AG04449 (cell line): ENCODE data around the gene EVC.

Experiments
- CTCF ChIA-PET: fragments of 350-600 bp; formaldehyde crosslinking; extraction: SDS; loops from one replicate; lab custom pipeline; 2021; ENCODE audit warnings: antibody characterized with exemption; lab: Yijun Ruan, JAX
- POLR2A ChIA-PET: fragments of 400-600, 350-600 bp; formaldehyde crosslinking; extraction: SDS; loops from one replicate; lab custom pipeline; 2020; ENCODE audit warnings: antibody characterized with exemption, inconsistent platforms; lab: Yijun Ruan, JAX
- DNase-seq: peaks from one replicate; pipeline ENCODE4 v3.0.0-alpha.2; 2010; ENCODE audit warnings: low read depth, low spot score
- H3K4me3 ChIP-seq: 2 replicates; pipeline ENCODE4 v1.5.1; 2011; ENCODE audit warnings: low read depth, mild to moderate bottlenecking, control low read depth, low read length
- TF ChIP-seq, protein P1 (sequence below): IDR thresholded peaks from one replicate; pipeline ENCODE4 v1.5.1; 2011; ENCODE audit warnings: mild to moderate bottlenecking, moderate library complexity, low read length, control low read depth, inconsistent platforms; ENCODE audit not compliant: insufficient read depth; ENCODE audit errors: missing control alignments

The EVC gene

DNA sequence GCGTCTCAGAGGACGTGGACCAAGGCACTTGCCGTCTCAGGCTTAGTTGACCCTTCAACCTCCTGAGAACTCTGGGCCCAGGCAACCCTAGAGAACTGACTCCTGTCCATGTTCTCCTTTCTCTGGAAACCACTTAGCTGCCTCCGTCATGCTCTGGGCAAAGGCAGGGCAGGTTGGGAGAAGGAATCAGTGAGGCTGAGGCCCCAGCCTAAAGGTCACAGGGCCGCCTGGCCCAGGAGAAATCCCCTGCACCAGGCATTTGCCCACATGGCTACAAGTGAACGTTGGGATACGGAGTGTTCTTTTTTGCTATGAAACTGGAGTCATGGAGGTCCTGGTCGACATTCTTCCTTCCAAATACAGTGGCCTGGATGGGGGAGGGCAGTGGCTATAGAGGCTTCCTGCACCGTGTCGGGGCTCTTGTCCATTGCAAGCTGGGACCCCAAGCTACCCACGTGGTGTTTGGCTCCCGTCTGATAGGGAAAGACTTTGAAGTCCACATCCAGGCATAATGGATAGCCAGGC, 105.9 kb downstream of the EVC start:
- no peak for DNase-seq
- POLR2A ChIA-PET, result no interaction called here
- CTCF ChIA-PET, result interaction anchor here (1.2 kb wide), 1 partner anchor 26 kb away, joined by 3 read pairs; no protein-coding TSS in a partner anchor
- H3K4me3 ChIP-seq, result no peak overlapping the region
- TF ChIP-seq, protein P1, sequence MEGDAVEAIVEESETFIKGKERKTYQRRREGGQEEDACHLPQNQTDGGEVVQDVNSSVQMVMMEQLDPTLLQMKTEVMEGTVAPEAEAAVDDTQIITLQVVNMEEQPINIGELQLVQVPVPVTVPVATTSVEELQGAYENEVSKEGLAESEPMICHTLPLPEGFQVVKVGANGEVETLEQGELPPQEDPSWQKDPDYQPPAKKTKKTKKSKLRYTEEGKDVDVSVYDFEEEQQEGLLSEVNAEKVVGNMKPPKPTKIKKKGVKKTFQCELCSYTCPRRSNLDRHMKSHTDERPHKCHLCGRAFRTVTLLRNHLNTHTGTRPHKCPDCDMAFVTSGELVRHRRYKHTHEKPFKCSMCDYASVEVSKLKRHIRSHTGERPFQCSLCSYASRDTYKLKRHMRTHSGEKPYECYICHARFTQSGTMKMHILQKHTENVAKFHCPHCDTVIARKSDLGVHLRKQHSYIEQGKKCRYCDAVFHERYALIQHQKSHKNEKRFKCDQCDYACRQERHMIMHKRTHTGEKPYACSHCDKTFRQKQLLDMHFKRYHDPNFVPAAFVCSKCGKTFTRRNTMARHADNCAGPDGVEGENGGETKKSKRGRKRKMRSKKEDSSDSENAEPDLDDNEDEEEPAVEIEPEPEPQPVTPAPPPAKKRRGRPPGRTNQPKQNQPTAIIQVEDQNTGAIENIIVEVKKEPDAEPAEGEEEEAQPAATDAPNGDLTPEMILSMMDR, result no peak

DNA sequence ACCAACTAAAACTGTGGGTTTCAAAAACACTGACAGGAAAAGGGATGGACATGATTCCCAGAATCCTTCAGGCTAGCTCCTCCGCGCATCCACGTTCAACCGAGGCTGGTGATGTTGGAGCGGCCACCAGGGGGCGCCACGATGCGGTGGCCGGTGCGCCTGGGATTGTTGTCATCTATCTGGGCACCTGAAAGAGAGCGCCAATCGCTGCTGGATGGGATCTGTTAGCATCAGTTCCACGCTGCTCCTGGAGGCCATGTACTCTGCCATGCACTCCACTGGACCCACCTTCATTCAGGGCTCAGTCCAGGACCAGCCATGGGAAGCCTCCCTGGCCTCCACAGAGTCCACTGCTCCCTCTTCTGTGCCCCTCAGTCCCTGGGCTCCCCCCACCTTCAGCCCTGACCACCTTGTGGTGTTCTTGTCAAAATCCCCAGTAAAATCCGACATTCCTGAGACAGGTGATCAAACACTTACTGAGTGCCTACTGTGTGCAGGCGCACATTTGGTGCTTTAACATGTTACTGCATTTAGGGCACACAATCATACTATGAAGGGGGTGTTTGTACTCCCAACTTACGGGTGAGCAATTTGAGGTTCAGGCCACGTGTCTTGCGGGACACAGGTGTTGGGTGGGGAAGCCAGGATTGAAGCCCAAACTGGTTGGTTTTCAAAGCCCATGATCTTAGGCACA, 110.8 kb downstream of the EVC start:
- no peak overlapping the region for H3K4me3 ChIP-seq
- ChIA-PET CTCF (interaction anchor here (0.6 to 3.0 kb wide), 12 partner anchors 9 to 204 kb away, joined by 3 to 23 read pairs (median 4); no protein-coding TSS in a partner anchor), POLR2A (no interaction called here)
- DNase-seq, result no peak
- TF ChIP-seq, protein P1, result peak; percentile 68

DNA sequence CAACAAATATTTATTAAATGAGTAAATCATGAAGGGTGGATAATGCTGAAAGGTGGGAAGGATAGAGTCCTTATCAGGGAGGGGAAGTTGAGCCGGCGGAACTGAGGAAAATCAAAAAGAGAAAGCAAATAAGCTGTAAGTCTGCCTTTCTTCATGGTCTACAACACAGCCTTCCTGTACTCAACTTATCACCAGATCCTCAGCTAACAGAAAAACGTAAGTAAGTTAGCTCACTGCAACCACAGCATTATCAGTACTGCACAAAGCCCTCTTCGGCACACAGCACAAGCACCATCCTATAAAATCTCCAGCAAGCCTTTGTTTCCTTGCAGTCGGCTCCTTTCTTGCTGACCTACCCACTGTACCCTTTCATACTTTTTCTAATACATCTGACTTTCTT, 111.6 kb downstream of the EVC start:
- no peak for DNase-seq
- ChIA-PET CTCF (interaction anchor here (1.0 to 3.0 kb wide), 6 partner anchors 10 to 363 kb away, joined by 3 to 23 read pairs (median 4); no protein-coding TSS in a partner anchor), POLR2A (no interaction called here)
- no peak overlapping the region for H3K4me3 ChIP-seq
- TF ChIP-seq, protein P1, result no peak

DNA sequence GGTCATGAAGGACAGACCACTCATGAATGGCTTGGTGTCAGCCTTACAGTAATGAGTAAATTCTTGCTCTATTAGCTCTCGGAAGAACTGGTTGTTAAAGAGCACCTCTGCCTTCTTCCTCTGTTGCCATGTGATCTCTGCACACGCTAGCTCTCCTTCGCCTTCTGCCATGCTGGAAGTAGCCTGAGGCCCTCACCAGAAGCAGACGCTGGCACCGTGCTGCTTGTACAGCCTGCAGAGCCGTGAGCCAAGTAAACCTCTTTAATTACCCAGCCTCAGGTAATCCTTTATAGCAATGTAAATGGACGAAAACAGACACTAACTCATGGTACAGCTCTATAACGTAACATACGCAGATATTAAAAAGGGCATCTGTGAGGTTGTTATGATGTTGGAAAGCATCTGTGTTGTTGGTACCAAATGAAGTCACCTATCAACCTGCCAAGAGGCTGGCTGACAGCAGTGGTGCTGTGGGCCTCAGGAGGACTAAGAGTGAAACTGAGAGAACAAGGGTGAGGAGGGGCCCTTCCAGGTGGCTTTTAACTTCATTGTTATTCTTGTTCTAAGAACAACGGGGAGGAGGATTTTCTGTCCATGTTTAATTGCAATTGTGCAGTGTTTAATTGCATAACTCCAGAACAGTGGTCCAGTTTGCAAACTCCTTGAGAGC, 112.7 kb downstream of the EVC start:
- DNase-seq, result no peak
- POLR2A ChIA-PET, result interaction anchor here (0.6 to 0.7 kb wide), 2 partner anchors 186 to 220 kb away, joined by 3 read pairs; no protein-coding TSS in a partner anchor
- TF ChIP-seq, protein P1, result no peak
- H3K4me3 ChIP-seq, result no peak overlapping the region
- CTCF ChIA-PET, result interaction anchor here (1.0 to 3.0 kb wide), 8 partner anchors 11 to 773 kb away, joined by 3 to 23 read pairs (median 5); partner anchors contain the start of gene STK32B

DNA sequence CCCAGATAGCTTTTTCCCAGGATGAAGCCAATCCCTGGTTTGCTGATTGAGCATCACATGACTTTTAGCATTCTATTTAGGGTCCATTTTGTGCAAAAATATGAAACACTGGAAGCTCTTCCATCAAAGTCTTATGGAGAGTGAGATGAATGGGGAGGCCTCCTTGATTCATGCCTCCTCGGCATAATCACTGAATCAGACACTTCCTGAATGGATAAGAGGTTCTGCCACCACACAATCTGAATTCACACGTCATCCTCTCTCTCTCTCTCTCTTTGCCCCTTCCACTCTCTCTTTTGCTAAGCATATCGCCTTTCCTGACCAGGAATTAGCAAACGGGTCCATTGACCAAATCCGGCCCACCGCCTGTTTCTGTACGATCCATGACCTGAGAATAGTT, 113.2 kb downstream of the EVC start:
- CTCF ChIA-PET, result interaction anchor here (1.0 to 3.0 kb wide), 7 partner anchors 11 to 774 kb away, joined by 3 to 23 read pairs (median 6); partner anchors contain the start of gene STK32B
- no peak for DNase-seq
- POLR2A ChIA-PET, result interaction anchor here (0.6 to 0.7 kb wide), 2 partner anchors 186 to 221 kb away, joined by 3 read pairs; no protein-coding TSS in a partner anchor
- no peak overlapping the region for H3K4me3 ChIP-seq
- TF ChIP-seq, protein P1, result no peak
